Omental fat pad (tissue), 4 donors: ENCODE results near the gene TLR4. TPM values are rescaled to one million over a fixed set of nuclear protein-coding genes. Genes with fewer than 3 reads are reported as not detected.

Source experiments
- ATAC-seq: fragments of 150-250 bp; one replicate; pipeline ENCODE4 v1.9.1; 2016; ENCODE audit warnings: mild to moderate bottlenecking, moderate library complexity; ENCODE audit not compliant: low FRiP score
- DNase-seq: peaks from one replicate; pipeline ENCODE4 v3.0.0-alpha.2; 2019; ENCODE audit warnings: low spot score
- total RNA-seq, 4 donors: library from RNA; depleted of rRNA; stranded (reverse); fragments of >200 nt; gene quantifications; one replicate each; pipeline ENCODE4 v1.1.0, GENCODE V29; 2016
- TF ChIP-seq, protein P1 (sequence below), 3 donors: fragments of 450-650 bp; IDR thresholded peaks; one replicate each; pipeline ENCODE4 v1.5.1; 2016 to 2017; ENCODE audit warnings: antibody characterized with exemption in 3 of 3, mild to moderate bottlenecking in 3 of 3, moderate library complexity in 2 of 3

The TLR4 gene
- total RNA-seq, 4 donors from 2014 or later, result 89.1 to 129 (median 107) TPM

DNA sequence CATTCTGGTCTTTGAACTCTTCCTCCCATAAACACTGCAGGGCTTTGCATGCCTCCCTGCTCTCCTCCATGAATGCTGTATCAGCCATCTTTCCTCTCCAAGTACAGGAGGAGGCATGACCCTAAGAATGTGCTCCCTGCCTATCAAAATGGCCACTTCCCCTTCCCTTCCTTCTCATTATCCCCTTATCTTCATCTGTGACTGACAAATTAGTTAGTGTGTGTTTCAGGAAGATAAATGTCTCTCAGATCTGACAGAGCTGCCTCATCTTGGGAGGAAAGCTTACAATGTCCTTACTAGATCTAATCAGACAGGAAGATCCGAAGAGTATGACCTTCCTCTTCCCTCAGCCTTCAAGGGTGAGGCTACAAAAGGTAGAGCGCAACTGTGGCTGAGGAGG is 46.2 kb downstream of the TLR4 start:
- TF ChIP-seq, protein P1, sequence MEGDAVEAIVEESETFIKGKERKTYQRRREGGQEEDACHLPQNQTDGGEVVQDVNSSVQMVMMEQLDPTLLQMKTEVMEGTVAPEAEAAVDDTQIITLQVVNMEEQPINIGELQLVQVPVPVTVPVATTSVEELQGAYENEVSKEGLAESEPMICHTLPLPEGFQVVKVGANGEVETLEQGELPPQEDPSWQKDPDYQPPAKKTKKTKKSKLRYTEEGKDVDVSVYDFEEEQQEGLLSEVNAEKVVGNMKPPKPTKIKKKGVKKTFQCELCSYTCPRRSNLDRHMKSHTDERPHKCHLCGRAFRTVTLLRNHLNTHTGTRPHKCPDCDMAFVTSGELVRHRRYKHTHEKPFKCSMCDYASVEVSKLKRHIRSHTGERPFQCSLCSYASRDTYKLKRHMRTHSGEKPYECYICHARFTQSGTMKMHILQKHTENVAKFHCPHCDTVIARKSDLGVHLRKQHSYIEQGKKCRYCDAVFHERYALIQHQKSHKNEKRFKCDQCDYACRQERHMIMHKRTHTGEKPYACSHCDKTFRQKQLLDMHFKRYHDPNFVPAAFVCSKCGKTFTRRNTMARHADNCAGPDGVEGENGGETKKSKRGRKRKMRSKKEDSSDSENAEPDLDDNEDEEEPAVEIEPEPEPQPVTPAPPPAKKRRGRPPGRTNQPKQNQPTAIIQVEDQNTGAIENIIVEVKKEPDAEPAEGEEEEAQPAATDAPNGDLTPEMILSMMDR (IDR thresholded peaks at IDR 0.05), result no peak

DNA sequence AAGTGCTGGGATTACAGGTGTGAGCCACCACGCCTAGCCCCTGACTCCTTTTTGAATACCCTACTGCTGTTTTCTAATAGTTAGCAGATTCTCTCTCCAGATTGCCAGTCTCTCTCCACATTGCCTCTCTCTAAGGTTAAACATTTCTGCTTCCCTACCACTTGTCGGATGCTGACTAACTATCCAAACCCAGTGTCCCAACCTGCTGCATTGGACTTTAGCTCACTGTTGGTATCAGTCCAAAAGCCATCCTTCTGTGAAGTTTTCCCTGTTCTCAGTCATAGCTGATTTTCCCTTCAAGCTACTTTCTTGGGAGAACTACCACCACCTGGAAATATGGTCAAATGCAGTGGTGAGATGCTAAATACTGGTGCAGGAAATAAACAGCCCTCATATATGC is 48.7 kb downstream of the TLR4 start:
- no peak for DNase-seq
- TF ChIP-seq, protein P1 (IDR thresholded peaks at IDR 0.05), result no peak
- ATAC-seq, result no peak

More for the DNA sequence above, 46.2 kb downstream of the TLR4 start:
- ATAC-seq (no peak), DNase-seq (no peak)

DNA sequence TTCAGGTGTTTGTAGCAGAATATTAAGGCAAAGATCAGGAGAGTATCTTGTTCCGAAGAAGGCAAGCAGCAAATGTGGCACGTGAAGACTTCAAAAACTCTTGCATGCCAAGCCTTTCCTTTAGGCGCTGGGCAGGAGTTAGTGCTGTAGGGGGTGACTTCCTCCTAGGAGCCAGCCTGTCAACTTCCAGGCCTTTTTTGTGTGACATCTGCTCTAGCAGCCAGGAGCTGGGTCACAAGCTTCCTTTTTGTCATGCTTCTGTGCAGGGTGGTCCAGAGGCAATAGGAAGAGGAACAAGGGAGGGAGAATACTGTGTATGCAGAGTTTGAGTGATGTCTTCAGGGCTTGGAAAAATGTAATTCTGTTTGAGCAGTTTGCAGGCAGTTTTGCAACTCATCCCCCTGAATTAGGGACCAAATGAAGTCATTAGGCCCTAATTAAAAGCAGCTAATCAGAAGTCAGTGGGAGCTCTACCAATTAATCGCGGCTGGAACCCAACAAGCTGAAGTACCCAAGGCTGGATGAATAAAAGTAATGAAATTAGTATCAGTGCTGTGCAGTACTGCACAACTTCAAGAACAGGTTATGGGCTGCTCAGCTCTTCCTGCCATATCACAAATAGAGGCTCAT is 53.5 kb downstream of the TLR4 start:
- TF ChIP-seq, protein P1 (IDR thresholded peaks at IDR 0.05), result no peak
- DNase-seq (no peak), ATAC-seq (no peak)

DNA sequence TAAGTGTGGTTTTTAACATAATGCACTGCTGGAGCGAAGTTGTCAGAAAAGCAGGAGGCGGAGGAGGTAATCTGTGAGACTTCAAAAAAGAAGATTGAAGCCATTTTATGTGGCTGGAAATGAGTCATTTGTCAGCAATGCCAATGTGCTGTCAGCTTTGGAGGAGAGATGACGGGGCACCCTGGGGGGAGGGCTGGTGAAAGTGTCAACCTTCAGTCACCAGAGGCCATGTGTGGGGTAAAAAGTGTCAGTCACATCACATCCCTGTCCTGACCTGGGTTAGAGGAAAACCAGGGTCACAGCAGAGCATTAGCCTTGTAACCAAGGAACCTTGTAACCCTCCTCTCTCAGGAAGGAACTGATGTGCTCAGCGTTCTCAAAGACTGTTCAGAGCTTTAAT is 59.1 kb downstream of the TLR4 start:
- TF ChIP-seq, protein P1 (IDR thresholded peaks at IDR 0.05), result no peak
- ATAC-seq (no peak), DNase-seq (no peak)

DNA sequence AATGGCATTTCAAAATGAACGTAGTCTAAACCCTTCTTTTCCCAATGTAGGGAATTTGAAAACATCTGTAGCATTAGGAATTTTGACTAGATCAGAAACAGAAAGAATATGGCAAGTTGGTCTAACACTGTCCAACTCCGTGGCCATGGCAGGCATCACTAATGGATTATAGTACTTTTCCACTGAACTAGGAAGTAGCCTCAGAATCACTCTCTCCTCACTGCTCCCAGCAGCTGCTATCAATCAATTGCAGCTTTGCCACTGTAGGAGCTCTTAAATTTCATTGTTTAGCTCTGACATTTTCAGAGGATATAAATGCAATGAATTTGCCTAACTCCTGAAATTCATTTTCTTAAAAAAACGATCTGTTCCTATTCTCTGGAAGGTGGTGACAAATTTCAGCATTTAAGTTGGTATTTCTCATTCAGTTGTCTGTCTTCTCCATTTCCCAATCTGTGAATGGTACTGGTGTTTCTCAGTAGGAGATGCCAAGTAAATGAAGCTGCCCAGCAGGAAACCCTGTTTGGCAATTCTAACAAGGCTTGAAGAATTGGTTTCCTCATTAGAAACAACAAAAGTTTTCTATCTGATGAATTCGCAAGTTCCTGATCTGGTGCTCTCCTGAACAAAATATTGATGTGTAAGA is 64.7 kb downstream of the TLR4 start:
- DNase-seq, result no peak
- ATAC-seq, result no peak
- TF ChIP-seq, protein P1 (IDR thresholded peaks at IDR 0.05), result no peak

DNA sequence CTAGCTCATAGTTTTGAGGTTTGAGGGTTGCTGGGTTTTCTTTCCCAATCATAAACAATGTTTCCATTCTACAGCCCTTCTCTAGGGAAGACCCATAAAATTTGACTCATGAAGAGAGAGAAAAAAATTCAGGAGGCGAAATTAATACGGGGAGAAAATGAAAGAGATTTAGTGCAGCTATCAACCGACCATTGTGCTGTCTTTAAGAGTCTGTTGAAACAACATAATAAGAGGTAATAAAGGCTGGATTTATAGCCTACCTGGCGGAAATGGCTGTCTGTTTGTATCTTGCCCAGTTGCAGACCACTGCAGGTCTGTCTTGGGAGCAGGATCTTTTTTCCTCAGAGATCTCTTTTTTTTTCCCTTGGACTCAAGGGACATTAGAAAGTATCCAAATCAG is 66.9 kb downstream of the TLR4 start:
- no peak for DNase-seq
- no peak for ATAC-seq
- TF ChIP-seq, protein P1 (IDR thresholded peaks at IDR 0.05), result no peak

DNA sequence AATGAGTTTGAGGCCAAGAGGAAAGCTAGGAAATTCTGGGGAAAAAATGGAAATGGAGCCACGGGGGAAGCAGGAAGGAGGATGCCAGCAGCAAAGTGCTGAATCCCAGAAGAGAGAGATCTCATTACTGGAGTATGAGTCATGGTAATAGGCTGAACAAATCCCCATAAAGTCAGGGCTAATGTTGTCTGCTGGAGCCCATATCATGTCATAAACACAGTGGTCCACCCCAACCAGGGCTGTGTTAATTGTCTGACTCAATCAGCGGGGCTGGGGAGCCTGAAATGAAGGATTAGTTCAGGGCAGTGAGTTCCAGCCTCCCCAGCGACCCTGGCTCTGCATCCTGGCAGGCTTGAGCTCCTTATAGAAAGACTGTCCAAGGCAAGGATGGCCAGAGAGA is 68.8 kb downstream of the TLR4 start:
- DNase-seq, result no peak
- TF ChIP-seq, protein P1 (IDR thresholded peaks at IDR 0.05), result no peak
- no peak for ATAC-seq
